Measurements from ENCODE around the gene TSC22D2. TPM values are rescaled to one million over a fixed set of nuclear protein-coding genes. Genes with fewer than 3 reads are reported as not detected.

Gene TSC22D2
- total RNA-seq, 1 donor: 13.4 TPM

DNA sequence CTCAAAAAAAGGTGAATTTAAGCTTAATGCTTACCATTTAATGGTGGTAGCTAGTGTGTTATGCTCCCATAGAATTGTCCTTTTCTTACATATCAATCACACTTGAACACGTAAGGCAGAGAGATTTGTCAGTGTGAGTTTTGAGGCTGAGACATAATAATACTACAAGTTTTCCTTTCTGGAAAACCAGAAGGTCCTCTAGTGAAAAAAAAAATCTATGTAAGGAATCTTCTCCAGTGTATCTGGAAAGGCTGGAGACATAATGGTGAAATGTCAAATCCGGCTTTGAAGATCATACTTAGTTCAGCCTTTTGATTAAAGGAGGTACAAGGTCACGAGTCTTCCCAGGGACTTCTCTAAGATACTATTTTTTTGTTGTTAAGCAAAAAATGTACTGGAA is 3.4 kb downstream of the TSC22D2 start:
- peaks cover 38% of the 10 kb centered on the region for H3K4me1 ChIP-seq (ENCODE audit: insufficient read depth, low read length)
- TF ChIP-seq, protein P1, sequence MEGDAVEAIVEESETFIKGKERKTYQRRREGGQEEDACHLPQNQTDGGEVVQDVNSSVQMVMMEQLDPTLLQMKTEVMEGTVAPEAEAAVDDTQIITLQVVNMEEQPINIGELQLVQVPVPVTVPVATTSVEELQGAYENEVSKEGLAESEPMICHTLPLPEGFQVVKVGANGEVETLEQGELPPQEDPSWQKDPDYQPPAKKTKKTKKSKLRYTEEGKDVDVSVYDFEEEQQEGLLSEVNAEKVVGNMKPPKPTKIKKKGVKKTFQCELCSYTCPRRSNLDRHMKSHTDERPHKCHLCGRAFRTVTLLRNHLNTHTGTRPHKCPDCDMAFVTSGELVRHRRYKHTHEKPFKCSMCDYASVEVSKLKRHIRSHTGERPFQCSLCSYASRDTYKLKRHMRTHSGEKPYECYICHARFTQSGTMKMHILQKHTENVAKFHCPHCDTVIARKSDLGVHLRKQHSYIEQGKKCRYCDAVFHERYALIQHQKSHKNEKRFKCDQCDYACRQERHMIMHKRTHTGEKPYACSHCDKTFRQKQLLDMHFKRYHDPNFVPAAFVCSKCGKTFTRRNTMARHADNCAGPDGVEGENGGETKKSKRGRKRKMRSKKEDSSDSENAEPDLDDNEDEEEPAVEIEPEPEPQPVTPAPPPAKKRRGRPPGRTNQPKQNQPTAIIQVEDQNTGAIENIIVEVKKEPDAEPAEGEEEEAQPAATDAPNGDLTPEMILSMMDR (IDR thresholded peaks at IDR 0.05; ENCODE audit: extremely low read depth, low read depth, low read length): no peak
- H2AFZ ChIP-seq (ENCODE audit: low read length): no peak overlapping the region
- peak overlapping the region; percentile 98 for H3K4me3 ChIP-seq (ENCODE audit: insufficient read depth, low read length)
- H3K27ac ChIP-seq (ENCODE audit: low read depth, low read length): peak overlapping the region; percentile 100
- DNase-seq (ENCODE audit: insufficient read length, low spot score, missing footprints): no peak
- no peaks in the 10 kb centered on the region for H3K27me3 ChIP-seq (ENCODE audit: insufficient read depth, low read length)
- H3K4me2 ChIP-seq (ENCODE audit: insufficient read depth, low read length): peak overlapping the region; percentile 93
- H3K9me3 ChIP-seq (ENCODE audit: low read depth, low read length): no peaks in the 10 kb centered on the region
- H3K36me3 ChIP-seq (ENCODE audit: insufficient read depth, low read length): peaks cover 13% of the 10 kb centered on the region
- H3K79me2 ChIP-seq (ENCODE audit: insufficient read depth, low read length): peaks cover 80% of the 10 kb centered on the region
- peaks cover 74% of the 10 kb centered on the region for H4K20me1 ChIP-seq (ENCODE audit: insufficient read depth, low read length)

DNA sequence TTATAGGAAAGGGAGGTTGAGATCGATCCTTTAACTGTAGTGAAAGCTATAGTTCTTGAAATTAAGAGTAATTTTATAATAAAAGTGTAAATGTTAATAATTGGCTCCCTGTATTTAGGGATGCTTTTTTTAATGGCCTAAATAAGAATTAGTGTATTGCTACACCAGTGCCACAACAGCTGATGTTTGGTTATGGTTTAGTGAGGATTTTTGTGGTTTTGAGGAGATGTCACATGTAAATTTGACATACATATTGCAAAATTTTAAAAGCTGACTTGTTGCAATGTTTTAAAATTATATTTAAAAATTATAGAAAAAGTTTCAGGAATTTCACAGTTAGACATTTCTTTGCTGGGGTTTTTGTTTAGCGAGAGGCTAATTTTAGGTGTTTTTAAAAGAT is 3.9 kb downstream of the TSC22D2 start:
- no peaks in the 10 kb centered on the region for H3K9me3 ChIP-seq (ENCODE audit: low read depth, low read length)
- peaks cover 16% of the 10 kb centered on the region for H3K36me3 ChIP-seq (ENCODE audit: insufficient read depth, low read length)
- TF ChIP-seq, protein P1 (IDR thresholded peaks at IDR 0.05; ENCODE audit: extremely low read depth, low read depth, low read length): no peak
- H4K20me1 ChIP-seq (ENCODE audit: insufficient read depth, low read length): peaks cover 79% of the 10 kb centered on the region
- H2AFZ ChIP-seq (ENCODE audit: low read length): no peak overlapping the region
- H3K4me2 ChIP-seq (ENCODE audit: insufficient read depth, low read length): peak overlapping the region; percentile 93
- peaks cover 37% of the 10 kb centered on the region for H3K4me1 ChIP-seq (ENCODE audit: insufficient read depth, low read length)
- DNase-seq (ENCODE audit: insufficient read length, low spot score, missing footprints): peak; percentile 37
- H3K79me2 ChIP-seq (ENCODE audit: insufficient read depth, low read length): peaks cover 80% of the 10 kb centered on the region
- no peaks in the 10 kb centered on the region for H3K27me3 ChIP-seq (ENCODE audit: insufficient read depth, low read length)
- H3K4me3 ChIP-seq (ENCODE audit: insufficient read depth, low read length): peak overlapping the region; percentile 98
- peak overlapping the region; percentile 100 for H3K27ac ChIP-seq (ENCODE audit: low read depth, low read length)

DNA sequence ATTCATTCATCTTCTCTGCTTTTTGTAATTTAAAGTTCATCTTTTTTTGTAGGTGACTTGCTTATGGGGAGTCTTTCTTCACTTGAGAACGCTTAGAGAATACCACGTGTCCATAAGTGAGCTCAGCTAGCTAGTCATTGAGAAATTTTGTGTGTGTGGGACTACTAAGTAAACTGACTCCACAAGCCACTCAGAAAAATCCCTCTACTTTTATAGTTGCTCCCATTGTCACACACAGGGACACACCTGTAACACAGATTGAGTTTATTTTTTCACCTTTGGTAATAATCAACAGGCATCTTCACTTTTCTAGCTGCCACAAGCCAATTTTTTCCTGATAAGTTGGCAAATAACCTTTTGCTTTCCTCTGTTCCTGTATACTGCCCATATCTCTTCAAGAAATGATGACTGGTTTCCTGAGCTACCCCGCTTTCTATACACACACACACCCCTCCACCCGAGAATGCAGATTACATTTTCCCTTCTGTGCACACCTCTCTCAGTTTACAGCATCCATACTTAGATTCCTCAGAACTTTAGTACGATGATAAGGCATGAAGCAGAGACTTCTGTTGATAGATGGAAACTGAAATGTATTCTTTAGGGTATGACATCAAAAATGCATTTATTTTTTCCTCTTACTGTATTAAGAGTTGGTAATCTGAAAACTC is 4.6 kb downstream of the TSC22D2 start:
- H3K4me3 ChIP-seq (ENCODE audit: insufficient read depth, low read length): peak overlapping the region; percentile 98
- no peaks in the 10 kb centered on the region for H3K9me3 ChIP-seq (ENCODE audit: low read depth, low read length)
- TF ChIP-seq, protein P1 (IDR thresholded peaks at IDR 0.05; ENCODE audit: extremely low read depth, low read depth, low read length): no peak
- H3K4me1 ChIP-seq (ENCODE audit: insufficient read depth, low read length): peaks cover 43% of the 10 kb centered on the region
- no peak overlapping the region for H2AFZ ChIP-seq (ENCODE audit: low read length)
- peaks cover 16% of the 10 kb centered on the region for H3K36me3 ChIP-seq (ENCODE audit: insufficient read depth, low read length)
- DNase-seq (ENCODE audit: insufficient read length, low spot score, missing footprints): peak; percentile 84
- peak overlapping the region; percentile 100 for H3K27ac ChIP-seq (ENCODE audit: low read depth, low read length)
- peaks cover 83% of the 10 kb centered on the region for H4K20me1 ChIP-seq (ENCODE audit: insufficient read depth, low read length)
- H3K4me2 ChIP-seq (ENCODE audit: insufficient read depth, low read length): peak overlapping the region; percentile 93
- H3K79me2 ChIP-seq (ENCODE audit: insufficient read depth, low read length): peaks cover 86% of the 10 kb centered on the region
- no peaks in the 10 kb centered on the region for H3K27me3 ChIP-seq (ENCODE audit: insufficient read depth, low read length)

DNA sequence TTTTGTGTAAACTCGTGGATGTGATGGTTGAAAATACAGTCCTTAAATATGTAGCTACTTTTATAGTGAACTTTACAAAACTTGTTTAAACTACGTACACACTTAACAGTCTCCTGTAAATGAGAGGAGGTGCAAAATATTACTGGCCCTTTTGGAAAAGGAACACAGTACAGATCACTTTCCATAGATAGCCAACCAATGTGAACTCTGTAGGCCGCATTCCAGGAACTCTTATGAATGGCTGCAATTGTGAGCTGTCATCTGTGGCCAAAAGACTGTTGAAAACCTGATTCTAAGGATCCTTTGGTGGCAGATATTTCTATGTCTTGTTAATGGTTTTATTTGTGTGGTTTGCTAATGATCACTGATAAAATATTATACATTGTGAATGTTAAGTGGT is 6.2 kb downstream of the TSC22D2 start:
- H3K4me1 ChIP-seq (ENCODE audit: insufficient read depth, low read length): peaks cover 58% of the 10 kb centered on the region
- DNase-seq (ENCODE audit: insufficient read length, low spot score, missing footprints): peak; percentile 61
- peaks cover 95% of the 10 kb centered on the region for H4K20me1 ChIP-seq (ENCODE audit: insufficient read depth, low read length)
- H3K4me2 ChIP-seq (ENCODE audit: insufficient read depth, low read length): peak overlapping the region; percentile 93
- TF ChIP-seq, protein P1 (IDR thresholded peaks at IDR 0.05; ENCODE audit: extremely low read depth, low read depth, low read length): no peak
- peak overlapping the region; percentile 73 for H3K27ac ChIP-seq (ENCODE audit: low read depth, low read length)
- peaks cover 16% of the 10 kb centered on the region for H3K36me3 ChIP-seq (ENCODE audit: insufficient read depth, low read length)
- no peaks in the 10 kb centered on the region for H3K9me3 ChIP-seq (ENCODE audit: low read depth, low read length)
- H3K27me3 ChIP-seq (ENCODE audit: insufficient read depth, low read length): no peaks in the 10 kb centered on the region
- H2AFZ ChIP-seq (ENCODE audit: low read length): no peak overlapping the region
- H3K79me2 ChIP-seq (ENCODE audit: insufficient read depth, low read length): peaks cover 100% of the 10 kb centered on the region
- peak overlapping the region; percentile 98 for H3K4me3 ChIP-seq (ENCODE audit: insufficient read depth, low read length)

All from osteoblast (primary cell).